Ascending aorta (tissue), 1 donor: ENCODE data around the gene ZBTB1. TPM values are rescaled to one million over a fixed set of nuclear protein-coding genes. Genes with fewer than 3 reads are reported as not detected.

Experiments used
- total RNA-seq: library from RNA; depleted of rRNA; stranded (reverse); fragments of >200 nt; gene quantifications from one replicate; pipeline ENCODE4 v1.1.0, GENCODE V29; 2016

Gene ZBTB1
- total RNA-seq, 1 donor from 2014 or later, result 57.0 TPM

Other genes with a start within 250 kb of the ZBTB1 start
- not detected for gene ESR2, start 210.4 kb upstream of the ZBTB1 start, total RNA-seq
- gene MTHFD1, start 116.4 kb upstream of the ZBTB1 start, total RNA-seq, result 7.2 TPM
- gene AKAP5, start 39.3 kb upstream of the ZBTB1 start, total RNA-seq, result 0.11 TPM
- gene ZBTB25, start 932 bp upstream of the ZBTB1 start, total RNA-seq, result 2.9 TPM
- gene HSPA2, start 36.0 kb downstream of the ZBTB1 start, total RNA-seq, result 22.9 TPM
- gene PPP1R36, start 45.2 kb downstream of the ZBTB1 start, total RNA-seq, result not detected
- 134 TPM for gene PLEKHG3, start 199.7 kb downstream of the ZBTB1 start, total RNA-seq